GM12801 (cell line): ENCODE measurements around the gene LEMD2.

Experiments used
- CTCF ChIP-seq: IDR thresholded peaks from one replicate; pipeline ENCODE4 v1.5.1; 2011; ENCODE audit warnings: control low read depth; ENCODE audit not compliant: insufficient read length; ENCODE audit errors: extremely low read depth

LEMD2 gene

GRCh38 chr6:33735216-33735615, 53.7 kb downstream of the LEMD2 start:
- no peak for TF ChIP-seq CTCF

GRCh38 chr6:33733709-33734007, 55.3 kb downstream of the LEMD2 start:
- TF ChIP-seq CTCF: no peak

- no peak for TF ChIP-seq CTCF
Observed at GRCh38 chr6:33732817-33733708, 55.9 kb downstream of the LEMD2 start.

- no peak for TF ChIP-seq CTCF
Observed at GRCh38 chr6:33732385-33732784, 56.5 kb downstream of the LEMD2 start.

- no peak for TF ChIP-seq CTCF
Observed at GRCh38 chr6:33731751-33732282, 57.1 kb downstream of the LEMD2 start.

- TF ChIP-seq CTCF: no peak
Observed at GRCh38 chr6:33731035-33731434, 57.9 kb downstream of the LEMD2 start.

GRCh38 chr6:33730611-33731010, 58.3 kb downstream of the LEMD2 start:
- TF ChIP-seq CTCF: no peak
